Measurements from ENCODE around the gene TMEM258. TPM values are rescaled to one million over a fixed set of nuclear protein-coding genes. Genes with fewer than 3 reads are reported as not detected.

Gene TMEM258
- total and polyA plus RNA-seq, 2 donors (not counting 3 experiments of a cell fraction or from before 2014, with no cell fraction given) = 140 to 534 TPM

DNA sequence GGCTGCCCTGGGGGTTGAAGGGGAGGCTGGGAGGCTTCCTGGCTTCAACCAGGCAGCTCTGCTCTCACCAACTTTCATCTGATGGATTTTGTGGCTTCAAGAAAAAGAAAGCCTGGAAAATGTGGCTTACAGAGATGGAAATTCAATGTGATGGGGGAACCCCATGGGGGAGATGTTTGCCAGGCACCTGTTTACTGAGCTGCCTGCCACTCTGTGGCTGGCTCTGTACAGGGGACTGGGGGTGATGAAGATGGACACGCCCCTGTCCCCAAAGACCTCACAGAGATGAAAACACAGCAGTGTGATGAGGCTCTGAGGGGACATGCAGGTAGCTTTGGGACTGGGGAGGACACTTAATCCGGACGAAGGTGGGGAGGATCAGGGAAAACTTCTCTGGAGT is 10.1 kb downstream of the TMEM258 start:
- Histone ChIP-seq H3K79me2 (ENCODE audit: control insufficient read depth, insufficient read depth, low read length) (no peaks in the 10 kb centered on the region), H3K27ac (ENCODE audit: insufficient read depth, low read depth, low read length) (no peak overlapping the region), H3K9me1 (replicated peaks; ENCODE audit: control insufficient read depth, extremely low read depth, insufficient read depth, low read length) (no peaks in the 10 kb centered on the region), H3K27me3 (ENCODE audit: control insufficient read depth in 2 of 2, insufficient read depth in 2 of 2, low read length in 2 of 2) (no peaks in the 10 kb centered on the region), H4K20me1 (replicated peaks; ENCODE audit: control insufficient read depth, extremely low read depth, insufficient read depth, low read length) (no peaks in the 10 kb centered on the region), H3K9ac (replicated peaks; ENCODE audit: extremely low read depth, insufficient read depth, low read length) (no peak overlapping the region), H3K4me1 (ENCODE audit: control insufficient read depth, extremely low read depth, insufficient read depth, low read length) (no peaks in the 10 kb centered on the region), H3K4me3 (replicated peaks in 1 of 3; ENCODE audit: insufficient read depth in 1 of 3, low read depth in 1 of 3, low read length in 3 of 3) (no peak overlapping the region), H2AFZ (ENCODE audit: low read depth, low read length) (no peak overlapping the region), H3K36me3 (ENCODE audit: control insufficient read depth in 2 of 2, extremely low read depth in 1 of 2, insufficient read depth in 2 of 2, low read length in 2 of 2) (peaks cover 0 to 25% of the 10 kb centered on the region in 2 experiments), H3K9me3 (replicated peaks; ENCODE audit: control insufficient read depth, insufficient read depth, low read length) (no peaks in the 10 kb centered on the region), H3K4me2 (ENCODE audit: insufficient read depth, low read length) (no peak overlapping the region)
- intact Hi-C loops (cut with micrococcal nuclease) = no loop called here
- POLR2A ChIA-PET = no interaction called here
- FAIRE-seq = no peak
- no peak for DNase-seq (ENCODE audit: low read depth, low spot score)
- CTCF ChIA-PET = interaction anchor here (1.2 to 1.5 kb wide), 2 partner anchors 10 to 15 kb away, joined by 3 to 5 read pairs; no protein-coding TSS in a partner anchor
- dilution Hi-C loops (cut with MboI; ENCODE audit: extremely low pct_ligation_motif_present, low sequenced_read_pairs) = no loop called here
- TF ChIP-seq POLR2AphosphoS5 (IDR thresholded peaks at IDR 0.05; ENCODE audit: insufficient read depth, low read depth, low read length) = no peak
- TF ChIP-seq EZH2 (IDR thresholded peaks at IDR 0.05; ENCODE audit: borderline replicate concordance, low read depth, low read length, severe bottlenecking) = no peak
- TF ChIP-seq GATA2 (IDR thresholded peaks at IDR 0.05; ENCODE audit: insufficient read depth, insufficient read length, low read depth, low read length) = no peak
- TF ChIP-seq FOS (IDR thresholded peaks at IDR 0.05; ENCODE audit: borderline replicate concordance, insufficient read depth, low read length) = no peak
- no peak for TF ChIP-seq POLR2A (IDR thresholded peaks at IDR 0.05; ENCODE audit: low read depth, low read length)
- TF ChIP-seq, protein P1, sequence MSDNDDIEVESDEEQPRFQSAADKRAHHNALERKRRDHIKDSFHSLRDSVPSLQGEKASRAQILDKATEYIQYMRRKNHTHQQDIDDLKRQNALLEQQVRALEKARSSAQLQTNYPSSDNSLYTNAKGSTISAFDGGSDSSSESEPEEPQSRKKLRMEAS (IDR thresholded peaks at IDR 0.05; ENCODE audit: insufficient read depth, insufficient read length) = no peak
- TF ChIP-seq JUN (IDR thresholded peaks at IDR 0.05; ENCODE audit: borderline replicate concordance, insufficient read depth, insufficient read length, low read depth) = no peak
- TF ChIP-seq MYC (IDR thresholded peaks at IDR 0.05; ENCODE audit: low read depth, low read length) = no peak
- TF ChIP-seq, protein P2, sequence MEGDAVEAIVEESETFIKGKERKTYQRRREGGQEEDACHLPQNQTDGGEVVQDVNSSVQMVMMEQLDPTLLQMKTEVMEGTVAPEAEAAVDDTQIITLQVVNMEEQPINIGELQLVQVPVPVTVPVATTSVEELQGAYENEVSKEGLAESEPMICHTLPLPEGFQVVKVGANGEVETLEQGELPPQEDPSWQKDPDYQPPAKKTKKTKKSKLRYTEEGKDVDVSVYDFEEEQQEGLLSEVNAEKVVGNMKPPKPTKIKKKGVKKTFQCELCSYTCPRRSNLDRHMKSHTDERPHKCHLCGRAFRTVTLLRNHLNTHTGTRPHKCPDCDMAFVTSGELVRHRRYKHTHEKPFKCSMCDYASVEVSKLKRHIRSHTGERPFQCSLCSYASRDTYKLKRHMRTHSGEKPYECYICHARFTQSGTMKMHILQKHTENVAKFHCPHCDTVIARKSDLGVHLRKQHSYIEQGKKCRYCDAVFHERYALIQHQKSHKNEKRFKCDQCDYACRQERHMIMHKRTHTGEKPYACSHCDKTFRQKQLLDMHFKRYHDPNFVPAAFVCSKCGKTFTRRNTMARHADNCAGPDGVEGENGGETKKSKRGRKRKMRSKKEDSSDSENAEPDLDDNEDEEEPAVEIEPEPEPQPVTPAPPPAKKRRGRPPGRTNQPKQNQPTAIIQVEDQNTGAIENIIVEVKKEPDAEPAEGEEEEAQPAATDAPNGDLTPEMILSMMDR (IDR thresholded peaks at IDR 0.05; ENCODE audit: extremely low read depth in 1 of 2, insufficient read depth in 1 of 2, low read depth in 1 of 2, low read length in 2 of 2) = no peak
- no TSS peak for BruUV-seq (replicated peaks)
